GM18951 (cell line): ENCODE measurements around the gene BRD9.
"Not testable (repeated sequence)": the region's sequence is repeated elsewhere in the genome, so short reads cannot be mapped to it uniquely, and the experiment has no call there.

Experiments used
- POLR2A ChIP-seq: IDR thresholded peaks from 4 replicates; pipeline ENCODE4 v1.6.1; 2011; ENCODE audit warnings: mild to moderate bottlenecking; ENCODE audit not compliant: insufficient read length, insufficient read depth; ENCODE audit errors: extremely low read depth
- in situ Hi-C: fragments of 300-500 bp; cut with MboI; formaldehyde crosslinking; loops from one replicate; pipeline ENCODE4 v1.12.0; 2022; ENCODE audit warnings: low sequenced_read_pairs, mixed read lengths, inconsistent platforms; ENCODE audit not compliant: unreplicated experiment

Gene BRD9

GRCh38 chr5:835933-836612 is 56.5 kb downstream of the BRD9 start:
- in situ Hi-C loops, result not testable (repeated sequence)

GRCh38 chr5:834013-834412 is 58.6 kb downstream of the BRD9 start:
- in situ Hi-C loops, result loop anchor here (5.0 kb wide), 1 partner anchor 92 kb away; no protein-coding TSS in a partner anchor

- in situ Hi-C loops, result not testable (repeated sequence)
These were observed 64.4 kb downstream of the BRD9 start for GRCh38 chr5:828194-828593.

- in situ Hi-C loops, result not testable (repeated sequence)
These were observed 67.1 kb downstream of the BRD9 start for GRCh38 chr5:825544-825943.

- TF ChIP-seq POLR2A, result no peak
- in situ Hi-C loops, result no loop called here
These were observed 71.1 kb downstream of the BRD9 start for GRCh38 chr5:821504-821903.

GRCh38 chr5:820245-820644 is 72.4 kb downstream of the BRD9 start:
- in situ Hi-C loops, result no loop called here
- TF ChIP-seq POLR2A, result no peak

- TF ChIP-seq POLR2A, result no peak
- in situ Hi-C loops, result no loop called here
These were observed 73.5 kb downstream of the BRD9 start for GRCh38 chr5:819078-819477.

- TF ChIP-seq POLR2A, result no peak
- in situ Hi-C loops, result no loop called here
These were observed 76.4 kb downstream of the BRD9 start for GRCh38 chr5:816176-816575.

- no peak for TF ChIP-seq POLR2A
- in situ Hi-C loops, result no loop called here
These were observed 77.2 kb downstream of the BRD9 start for GRCh38 chr5:815449-815848.
